G401 (cell line): ENCODE results near the gene ITGBL1. TPM values are rescaled to one million over a fixed set of nuclear protein-coding genes. Genes with fewer than 3 reads are reported as not detected.

ENCODE experiments used
- DNase-seq: peaks from one replicate; pipeline ENCODE4 v3.0.0-alpha.2; 2015; ENCODE audit warnings: low spot score
- in situ Hi-C: cut with HindIII; loops from 2 replicates; pipeline ENCODE4 v1.10.0; 2016; ENCODE audit warnings: low sequenced_read_pairs, mixed read lengths
- total RNA-seq: library from RNA; depleted of rRNA; stranded (reverse); fragments of >200 nt; shearing (Covaris generic); gene quantifications from 2 replicates; pipeline ENCODE4 v1.2.3, GENCODE V29; 2014; rRNA removed

Gene ITGBL1
- total RNA-seq, 1 experiment from 2014 or later: not detected

- in situ Hi-C loops: no loop called here
- DNase-seq: peak; percentile 56
These were observed 305.1 kb downstream of the ITGBL1 start for GRCh38 chr13:101757446-101758039.

GRCh38 chr13:101763191-101763590 is 310.7 kb downstream of the ITGBL1 start:
- in situ Hi-C loops: no loop called here

More at GRCh38 chr13:101763191-101763590, 310.7 kb downstream of the ITGBL1 start:
- DNase-seq: no peak

Other genes with a start within 250 kb of the ITGBL1 start
- gene NALCN, start 36.2 kb upstream of the ITGBL1 start, total RNA-seq: not detected in 2 replicates